Measurements from ENCODE around the gene TBCEL.

Gene TBCEL

GRCh38 chr11:121038648-121039409 is 14.9 kb downstream of the TBCEL start:
- H3K27me3 ChIP-seq (ENCODE audit: insufficient read depth, low read depth, severe bottlenecking) = no peaks in the 10 kb centered on the region
- no peak overlapping the region for H3K27ac ChIP-seq
- no peak for DNase-seq
- no peaks in the 10 kb centered on the region for H3K9me3 ChIP-seq (ENCODE audit: severe bottlenecking)
- TF ChIP-seq CTCF (IDR thresholded peaks at IDR 0.05; ENCODE audit: low read depth, low read length) = no peak
- H3K4me3 ChIP-seq (ENCODE audit: low read depth, low read length) = no peak overlapping the region
- H3K36me3 ChIP-seq = no peaks in the 10 kb centered on the region

- no peak for TF ChIP-seq CTCF (IDR thresholded peaks at IDR 0.05; ENCODE audit: low read depth, low read length)
- no peaks in the 10 kb centered on the region for H3K27me3 ChIP-seq (ENCODE audit: insufficient read depth, low read depth, severe bottlenecking)
- no peak for DNase-seq
- H3K4me3 ChIP-seq (ENCODE audit: low read depth, low read length) = no peak overlapping the region
- no peaks in the 10 kb centered on the region for H3K36me3 ChIP-seq
- H3K27ac ChIP-seq = no peak overlapping the region
- no peaks in the 10 kb centered on the region for H3K9me3 ChIP-seq (ENCODE audit: severe bottlenecking)
Observed at GRCh38 chr11:121039971-121040613, 16.2 kb downstream of the TBCEL start.

- Histone ChIP-seq H3K36me3 (no peaks in the 10 kb centered on the region), H3K27me3 (ENCODE audit: insufficient read depth, low read depth, severe bottlenecking) (no peaks in the 10 kb centered on the region), H3K27ac (no peak overlapping the region), H3K9me3 (ENCODE audit: severe bottlenecking) (no peaks in the 10 kb centered on the region), H3K4me3 (ENCODE audit: low read depth, low read length) (no peak overlapping the region)
- no peak for DNase-seq
- TF ChIP-seq CTCF (IDR thresholded peaks at IDR 0.05; ENCODE audit: low read depth, low read length) = no peak
Observed at GRCh38 chr11:121040614-121041002, 16.7 kb downstream of the TBCEL start.

GRCh38 chr11:121041072-121041471 is 17.2 kb downstream of the TBCEL start:
- Histone ChIP-seq H3K36me3 (no peaks in the 10 kb centered on the region), H3K27ac (no peak overlapping the region), H3K27me3 (ENCODE audit: insufficient read depth, low read depth, severe bottlenecking) (no peaks in the 10 kb centered on the region), H3K4me3 (ENCODE audit: low read depth, low read length) (no peak overlapping the region), H3K9me3 (ENCODE audit: severe bottlenecking) (no peaks in the 10 kb centered on the region)
- TF ChIP-seq CTCF (IDR thresholded peaks at IDR 0.05; ENCODE audit: low read depth, low read length) = no peak
- no peak for DNase-seq

- Histone ChIP-seq H3K27me3 (ENCODE audit: insufficient read depth, low read depth, severe bottlenecking) (no peaks in the 10 kb centered on the region), H3K36me3 (no peaks in the 10 kb centered on the region), H3K9me3 (ENCODE audit: severe bottlenecking) (no peaks in the 10 kb centered on the region), H3K4me3 (ENCODE audit: low read depth, low read length) (no peak overlapping the region), H3K27ac (no peak overlapping the region)
- no peak for DNase-seq
- no peak for TF ChIP-seq CTCF (IDR thresholded peaks at IDR 0.05; ENCODE audit: low read depth, low read length)
Observed at GRCh38 chr11:121042296-121042695, 18.4 kb downstream of the TBCEL start.
